Stimulated activated CD8-positive, alpha-beta memory T cell treated with anti-CD3 and anti-CD28 coated beads, Interleukin-15, amount 100 ng/mL, for 4 hours (primary cell): ENCODE results near the gene FAM241A.
A peak's percentile ranks its signal among the peaks of the same experiment; 100 is the strongest.

ENCODE experiments used
- DNase-seq, 2 donors: peaks; one replicate each; pipeline ENCODE4 v3.0.0-alpha.2; 2020; ENCODE audit warnings: low read depth in 2 of 2

Gene FAM241A

DNA sequence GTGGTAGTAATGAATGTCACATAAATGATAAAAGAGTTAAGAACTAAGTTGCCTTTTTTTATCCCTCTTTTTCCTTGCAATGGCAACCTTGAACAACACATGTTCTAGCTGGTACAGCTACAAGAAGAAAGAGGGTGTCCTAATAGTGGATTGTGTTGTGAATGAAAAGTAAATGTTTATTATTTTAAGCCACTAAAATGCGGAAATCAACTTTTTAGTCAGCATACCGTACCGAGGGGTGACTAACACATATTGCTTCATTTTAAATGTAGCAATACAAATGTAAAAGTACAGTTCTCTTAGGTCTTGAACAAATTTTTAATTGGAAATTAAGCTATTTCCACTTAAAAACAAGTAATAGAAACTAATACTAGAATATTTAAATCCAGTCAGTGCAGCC lies 68.6 kb downstream of the FAM241A start:
- DNase-seq, result no peak

- no peak for DNase-seq
Observed at GRCh38 chr4:112214390-112215264, 69.4 kb downstream of the FAM241A start.

DNA sequence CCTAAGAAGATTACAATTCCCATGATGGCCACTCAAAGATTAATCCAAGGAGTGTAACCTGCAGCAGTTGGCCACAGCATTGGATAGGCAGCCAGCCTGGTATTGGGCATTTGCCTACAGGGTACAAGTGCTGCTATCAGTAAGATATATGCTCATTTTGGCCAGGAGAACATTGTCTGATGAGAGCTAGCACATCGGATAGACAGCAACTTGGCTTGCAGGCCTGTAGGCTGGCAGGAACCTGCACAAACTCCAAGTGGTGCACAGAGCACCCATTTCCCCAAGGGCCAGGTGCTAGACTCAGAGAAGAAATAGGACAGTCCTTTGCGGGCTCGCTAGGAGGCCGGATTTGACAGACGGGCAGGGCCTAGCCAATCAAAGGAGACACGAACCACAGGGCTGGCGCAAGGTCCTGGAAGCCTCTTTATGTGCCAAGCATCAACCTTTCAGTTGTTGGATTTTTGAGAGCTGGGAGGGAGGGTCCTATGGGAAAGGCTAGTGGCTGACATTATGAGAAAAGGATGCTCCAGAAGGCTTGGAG lies 74.6 kb downstream of the FAM241A start:
- DNase-seq, result no peak

GRCh38 chr4:112222219-112222955 lies 77.1 kb downstream of the FAM241A start:
- no peak for DNase-seq

DNA sequence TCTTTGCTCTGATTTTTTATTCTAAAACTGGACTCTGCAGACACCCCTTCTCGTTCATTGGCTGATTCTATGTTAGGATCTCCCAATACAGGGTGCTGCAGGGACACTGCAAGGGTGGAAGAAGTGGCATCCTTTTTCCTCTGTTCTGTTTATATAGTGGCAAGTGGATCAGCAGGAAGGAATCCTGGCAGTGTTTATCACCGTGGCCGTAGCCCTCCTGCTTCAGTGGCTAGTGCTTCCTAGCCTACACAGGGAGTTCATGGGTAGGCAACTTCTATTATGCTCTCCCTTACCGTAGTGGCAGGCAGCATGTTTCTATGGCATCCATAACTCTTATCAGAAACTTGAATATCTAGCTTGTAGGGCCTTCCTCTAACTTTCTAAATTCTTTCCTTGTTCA lies 79.9 kb downstream of the FAM241A start:
- DNase-seq, result no peak

DNA sequence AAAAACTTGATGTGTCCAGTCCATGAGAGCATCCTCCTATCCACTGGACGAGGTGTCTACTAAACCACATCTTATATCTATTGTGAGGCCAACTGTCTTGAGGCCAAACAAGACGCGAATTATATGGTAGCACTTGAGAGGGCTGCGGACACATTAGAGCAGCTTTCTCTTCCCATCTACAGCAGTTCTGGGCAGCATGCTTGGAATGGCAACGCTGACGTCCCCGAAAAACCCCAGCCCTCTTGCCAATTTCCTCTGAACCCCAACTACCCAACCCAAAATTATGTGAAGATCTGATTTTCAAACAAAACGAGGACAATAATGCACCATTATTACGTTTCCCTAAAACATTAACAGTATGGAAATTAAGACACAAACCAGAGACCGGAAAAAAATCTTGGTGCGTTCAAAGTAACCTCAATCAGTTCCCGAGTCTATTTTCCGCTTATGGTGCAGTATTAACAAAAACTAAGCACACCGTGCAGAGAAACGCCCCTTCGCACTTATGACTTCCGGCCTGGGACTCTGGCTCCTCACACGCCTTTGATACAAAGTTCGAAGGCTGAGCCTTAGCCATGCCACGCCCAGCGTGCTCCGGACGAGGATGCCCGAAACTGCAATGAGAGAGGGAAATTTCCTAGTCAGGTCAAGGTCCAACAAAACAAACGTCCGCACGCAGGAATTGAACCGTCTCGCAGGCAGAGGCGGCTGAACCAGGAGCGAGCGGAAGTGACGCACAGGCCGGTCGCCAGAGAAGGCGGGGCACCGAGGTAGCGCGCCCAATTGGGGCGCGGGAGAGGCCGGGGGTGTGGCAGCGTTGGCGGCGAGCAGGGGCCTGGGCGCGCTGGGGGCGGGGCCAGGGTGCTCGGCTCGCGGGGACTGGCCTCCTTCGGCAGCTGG lies 85.9 kb downstream of the FAM241A start:
- DNase-seq, result peak; percentile 90 to 95

- DNase-seq, result peak; percentile 57 to 67
Observed at GRCh38 chr4:112231779-112232713, 86.8 kb downstream of the FAM241A start, which contains the start of gene AP1AR. AP1AR (plus strand) TSS chr4:112231787; CDS start chr4:112232092, 305 bp downstream.

- peak in 1 of 2 donors; percentile 27 for DNase-seq
Observed at GRCh38 chr4:112234952-112235609, 89.8 kb downstream of the FAM241A start.

GRCh38 chr4:112236040-112236439 lies 90.8 kb downstream of the FAM241A start:
- no peak for DNase-seq

- DNase-seq, result no peak
Observed at GRCh38 chr4:112238833-112239232, 93.6 kb downstream of the FAM241A start.
